Liver (tissue), 2 donors: ENCODE data around the gene ADH7.

Experiments used
- TF ChIP-seq, protein P1 (sequence below): fragments of 150-350 bp; IDR thresholded peaks from 2 replicates; pipeline ENCODE4 v1.5.1; 2017; ENCODE audit warnings: improper control_type of control experiment, low read depth, low read length; ENCODE audit not compliant: missing input control
- TF ChIP-seq, protein P2 (sequence below): IDR thresholded peaks from 2 replicates; pipeline ENCODE4 v1.6.1; 2016; ENCODE audit warnings: antibody characterized with exemption, mild to moderate bottlenecking
- donor health status: healthy.

DNA sequence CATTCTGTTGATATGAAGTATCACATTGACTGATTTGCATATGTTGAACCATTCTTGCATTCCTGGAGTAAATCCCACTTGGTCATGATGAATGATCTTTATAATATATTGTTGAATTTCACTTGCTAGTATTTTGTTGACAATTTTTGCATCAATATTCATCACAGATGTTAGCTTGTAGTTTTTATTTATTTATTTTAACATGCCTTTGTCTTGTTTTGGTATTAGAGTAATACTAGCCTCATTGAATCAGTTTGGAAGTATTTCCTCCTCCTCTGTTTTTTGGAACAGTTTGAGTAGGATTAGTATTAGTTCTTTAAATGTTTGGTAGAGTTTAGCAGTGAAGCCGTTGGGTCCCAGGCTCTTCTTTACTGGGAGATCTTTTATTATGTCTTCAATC is 68.7 kb downstream of the ADH7 start:
- TF ChIP-seq, protein P1, sequence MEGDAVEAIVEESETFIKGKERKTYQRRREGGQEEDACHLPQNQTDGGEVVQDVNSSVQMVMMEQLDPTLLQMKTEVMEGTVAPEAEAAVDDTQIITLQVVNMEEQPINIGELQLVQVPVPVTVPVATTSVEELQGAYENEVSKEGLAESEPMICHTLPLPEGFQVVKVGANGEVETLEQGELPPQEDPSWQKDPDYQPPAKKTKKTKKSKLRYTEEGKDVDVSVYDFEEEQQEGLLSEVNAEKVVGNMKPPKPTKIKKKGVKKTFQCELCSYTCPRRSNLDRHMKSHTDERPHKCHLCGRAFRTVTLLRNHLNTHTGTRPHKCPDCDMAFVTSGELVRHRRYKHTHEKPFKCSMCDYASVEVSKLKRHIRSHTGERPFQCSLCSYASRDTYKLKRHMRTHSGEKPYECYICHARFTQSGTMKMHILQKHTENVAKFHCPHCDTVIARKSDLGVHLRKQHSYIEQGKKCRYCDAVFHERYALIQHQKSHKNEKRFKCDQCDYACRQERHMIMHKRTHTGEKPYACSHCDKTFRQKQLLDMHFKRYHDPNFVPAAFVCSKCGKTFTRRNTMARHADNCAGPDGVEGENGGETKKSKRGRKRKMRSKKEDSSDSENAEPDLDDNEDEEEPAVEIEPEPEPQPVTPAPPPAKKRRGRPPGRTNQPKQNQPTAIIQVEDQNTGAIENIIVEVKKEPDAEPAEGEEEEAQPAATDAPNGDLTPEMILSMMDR = no peak
- TF ChIP-seq, protein P2, sequence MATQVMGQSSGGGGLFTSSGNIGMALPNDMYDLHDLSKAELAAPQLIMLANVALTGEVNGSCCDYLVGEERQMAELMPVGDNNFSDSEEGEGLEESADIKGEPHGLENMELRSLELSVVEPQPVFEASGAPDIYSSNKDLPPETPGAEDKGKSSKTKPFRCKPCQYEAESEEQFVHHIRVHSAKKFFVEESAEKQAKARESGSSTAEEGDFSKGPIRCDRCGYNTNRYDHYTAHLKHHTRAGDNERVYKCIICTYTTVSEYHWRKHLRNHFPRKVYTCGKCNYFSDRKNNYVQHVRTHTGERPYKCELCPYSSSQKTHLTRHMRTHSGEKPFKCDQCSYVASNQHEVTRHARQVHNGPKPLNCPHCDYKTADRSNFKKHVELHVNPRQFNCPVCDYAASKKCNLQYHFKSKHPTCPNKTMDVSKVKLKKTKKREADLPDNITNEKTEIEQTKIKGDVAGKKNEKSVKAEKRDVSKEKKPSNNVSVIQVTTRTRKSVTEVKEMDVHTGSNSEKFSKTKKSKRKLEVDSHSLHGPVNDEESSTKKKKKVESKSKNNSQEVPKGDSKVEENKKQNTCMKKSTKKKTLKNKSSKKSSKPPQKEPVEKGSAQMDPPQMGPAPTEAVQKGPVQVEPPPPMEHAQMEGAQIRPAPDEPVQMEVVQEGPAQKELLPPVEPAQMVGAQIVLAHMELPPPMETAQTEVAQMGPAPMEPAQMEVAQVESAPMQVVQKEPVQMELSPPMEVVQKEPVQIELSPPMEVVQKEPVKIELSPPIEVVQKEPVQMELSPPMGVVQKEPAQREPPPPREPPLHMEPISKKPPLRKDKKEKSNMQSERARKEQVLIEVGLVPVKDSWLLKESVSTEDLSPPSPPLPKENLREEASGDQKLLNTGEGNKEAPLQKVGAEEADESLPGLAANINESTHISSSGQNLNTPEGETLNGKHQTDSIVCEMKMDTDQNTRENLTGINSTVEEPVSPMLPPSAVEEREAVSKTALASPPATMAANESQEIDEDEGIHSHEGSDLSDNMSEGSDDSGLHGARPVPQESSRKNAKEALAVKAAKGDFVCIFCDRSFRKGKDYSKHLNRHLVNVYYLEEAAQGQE = no peak
